Left ventricle myocardium inferior (tissue), 1 donor: Measurements from ENCODE around the gene ARFGAP3. TPM values are rescaled to one million over a fixed set of nuclear protein-coding genes. Genes with fewer than 3 reads are reported as not detected.
"Not testable (repeated sequence)": the region's sequence is repeated elsewhere in the genome, so short reads cannot be mapped to it uniquely, and the experiment has no call there.

Experiments
- DNase-seq: peaks from one replicate; pipeline ENCODE4 v3.0.0-alpha.2; 2020
- H3K27ac ChIP-seq: fragments of 200-600 bp; replicated peaks from 2 replicates; pipeline ENCODE4 v1.8.0; 2021
- H3K27me3 ChIP-seq: fragments of 200-600 bp; 2 replicates; pipeline ENCODE4 v1.8.0; 2021; ENCODE audit warnings: low read depth
- H3K36me3 ChIP-seq: fragments of 200-600 bp; 2 replicates; pipeline ENCODE4 v1.8.0; 2021
- H3K4me1 ChIP-seq: fragments of 200-600 bp; 2 replicates; pipeline ENCODE4 v1.8.0; 2021
- H3K4me3 ChIP-seq: fragments of 200-600 bp; 2 replicates; pipeline ENCODE4 v1.8.0; 2021; ENCODE audit warnings: mild to moderate bottlenecking, moderate library complexity
- H3K9me3 ChIP-seq: fragments of 200-600 bp; replicated peaks from 2 replicates; pipeline ENCODE4 v1.8.0; 2021
- intact Hi-C: fragments of 100-400 bp; cut with micrococcal nuclease; formaldehyde crosslinking; loops from one replicate; pipeline ENCODE4 v1.11.0; 2022
- total RNA-seq: library from RNA; stranded (reverse); fragmentation: NEBNext Ultra II Directional; extraction: Animal tissue kit (Norgen Biotek cat#: 25700); gene quantifications from one replicate; pipeline ENCODE4 v1.2.1, GENCODE V29; 2021
- TF ChIP-seq, protein P1 (sequence below): fragments of 200-600 bp; IDR thresholded peaks from 2 replicates; pipeline ENCODE4 v1.8.0; 2021; ENCODE audit warnings: antibody characterized with exemption, mild to moderate bottlenecking, borderline replicate concordance
- donor health status: DM: no; HTN: yes; CAD: no; lungs with severe emphysema.

The ARFGAP3 gene
- total RNA-seq, 1 donor from 2014 or later: 26.9 TPM

DNA sequence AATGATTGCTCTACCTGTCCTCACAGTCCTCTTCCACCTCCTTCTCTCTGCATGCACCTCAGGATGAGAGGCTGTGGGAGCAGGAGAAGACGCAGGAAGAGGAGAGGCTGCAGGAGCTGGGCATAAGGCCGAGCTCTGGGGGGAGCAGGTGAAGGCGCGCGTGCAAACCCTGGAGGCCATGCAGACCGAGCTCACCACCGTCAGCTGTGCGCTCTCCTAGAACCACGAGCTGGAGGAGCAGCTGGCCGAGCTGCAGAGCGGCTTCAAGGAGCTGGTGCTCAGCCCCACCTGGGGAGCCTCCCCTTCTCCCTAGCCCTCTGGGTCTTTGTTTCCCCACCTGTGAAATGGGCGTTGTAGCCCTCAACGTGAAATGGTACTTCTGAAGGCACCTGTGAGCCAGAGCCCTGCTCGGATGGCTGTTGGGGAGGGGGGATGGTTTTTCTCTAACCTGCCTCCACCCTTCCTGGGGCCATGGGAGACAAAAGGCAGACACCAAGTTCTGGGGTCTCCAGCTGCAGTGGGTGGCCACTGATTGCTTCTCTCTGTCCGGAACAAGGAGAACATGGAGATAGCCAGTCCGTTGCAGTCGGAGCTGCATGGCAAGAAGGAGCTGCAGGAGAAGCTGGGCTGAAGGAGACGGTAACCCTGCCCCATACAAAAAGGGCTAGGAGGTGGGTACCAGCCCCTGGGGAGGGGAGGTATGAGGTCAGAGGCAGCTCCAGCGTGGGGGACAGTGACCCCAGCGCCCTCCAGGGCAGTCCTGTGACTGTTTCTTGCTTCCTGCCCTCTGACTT is 71.2 kb downstream of the ARFGAP3 start:
- TF ChIP-seq, protein P1, sequence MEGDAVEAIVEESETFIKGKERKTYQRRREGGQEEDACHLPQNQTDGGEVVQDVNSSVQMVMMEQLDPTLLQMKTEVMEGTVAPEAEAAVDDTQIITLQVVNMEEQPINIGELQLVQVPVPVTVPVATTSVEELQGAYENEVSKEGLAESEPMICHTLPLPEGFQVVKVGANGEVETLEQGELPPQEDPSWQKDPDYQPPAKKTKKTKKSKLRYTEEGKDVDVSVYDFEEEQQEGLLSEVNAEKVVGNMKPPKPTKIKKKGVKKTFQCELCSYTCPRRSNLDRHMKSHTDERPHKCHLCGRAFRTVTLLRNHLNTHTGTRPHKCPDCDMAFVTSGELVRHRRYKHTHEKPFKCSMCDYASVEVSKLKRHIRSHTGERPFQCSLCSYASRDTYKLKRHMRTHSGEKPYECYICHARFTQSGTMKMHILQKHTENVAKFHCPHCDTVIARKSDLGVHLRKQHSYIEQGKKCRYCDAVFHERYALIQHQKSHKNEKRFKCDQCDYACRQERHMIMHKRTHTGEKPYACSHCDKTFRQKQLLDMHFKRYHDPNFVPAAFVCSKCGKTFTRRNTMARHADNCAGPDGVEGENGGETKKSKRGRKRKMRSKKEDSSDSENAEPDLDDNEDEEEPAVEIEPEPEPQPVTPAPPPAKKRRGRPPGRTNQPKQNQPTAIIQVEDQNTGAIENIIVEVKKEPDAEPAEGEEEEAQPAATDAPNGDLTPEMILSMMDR: no peak
- H3K4me1 ChIP-seq: no peaks in the 10 kb centered on the region
- H3K27ac ChIP-seq: no peak overlapping the region
- no peak overlapping the region for H3K4me3 ChIP-seq
- intact Hi-C loops: no loop called here
- H3K27me3 ChIP-seq: no peaks in the 10 kb centered on the region
- H3K9me3 ChIP-seq: no peaks in the 10 kb centered on the region
- no peak for DNase-seq
- H3K36me3 ChIP-seq: no peaks in the 10 kb centered on the region

DNA sequence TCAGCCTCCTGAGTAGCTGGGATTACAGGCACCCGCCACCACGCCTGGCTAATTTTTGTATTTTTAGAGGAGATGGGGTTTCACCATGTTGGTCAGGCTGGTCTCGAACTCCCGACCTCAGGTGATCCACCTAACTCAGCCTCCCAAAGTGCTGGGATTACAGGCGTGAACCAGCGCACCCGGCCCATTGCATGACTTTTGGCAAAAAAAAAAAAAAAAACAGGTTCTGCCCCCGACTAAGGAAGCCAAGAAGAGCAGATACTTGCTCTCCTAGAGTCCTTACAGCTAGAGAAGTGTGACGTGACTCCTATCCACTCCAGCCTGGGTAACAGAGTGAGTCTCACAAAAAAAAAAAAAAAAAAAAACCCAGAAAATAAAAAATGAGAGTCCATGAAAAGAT is 74.8 kb downstream of the ARFGAP3 start:
- DNase-seq, H3K9me3 ChIP-seq, H3K27ac ChIP-seq, H3K36me3 ChIP-seq, H3K27me3 ChIP-seq, H3K4me3 ChIP-seq, intact Hi-C loops, H3K4me1 ChIP-seq: not testable (repeated sequence)

DNA sequence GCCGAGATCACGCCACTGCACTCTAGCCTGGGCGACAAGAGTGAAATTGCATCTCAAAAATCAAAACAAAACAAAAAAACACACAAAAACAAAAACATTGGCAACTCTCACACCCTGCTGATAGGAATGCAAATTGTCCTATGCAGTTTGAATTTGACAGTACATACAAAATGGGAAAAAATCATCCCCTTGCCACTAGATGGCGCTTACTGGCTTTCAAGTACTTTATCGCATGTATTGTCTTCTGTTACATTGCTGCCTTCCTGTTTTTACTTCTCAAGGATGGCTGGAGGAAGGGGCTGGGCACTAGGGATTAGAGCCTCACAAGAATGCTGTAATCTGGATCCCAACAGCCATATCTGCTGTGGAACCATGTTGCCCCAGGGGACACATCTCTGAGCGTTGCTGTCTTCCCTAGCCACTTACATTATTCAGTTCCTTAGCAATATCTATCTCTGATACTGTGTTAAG is 77.0 kb downstream of the ARFGAP3 start:
- intact Hi-C loops: no loop called here
- Histone ChIP-seq H3K27ac (peak overlapping the region; percentile 51), H3K27me3 (no peaks in the 10 kb centered on the region), H3K36me3 (no peaks in the 10 kb centered on the region), H3K9me3 (no peaks in the 10 kb centered on the region), H3K4me3 (no peak overlapping the region), H3K4me1 (peaks cover 14% of the 10 kb centered on the region)
- TF ChIP-seq, protein P1: peak; percentile 87
- no peak for DNase-seq

DNA sequence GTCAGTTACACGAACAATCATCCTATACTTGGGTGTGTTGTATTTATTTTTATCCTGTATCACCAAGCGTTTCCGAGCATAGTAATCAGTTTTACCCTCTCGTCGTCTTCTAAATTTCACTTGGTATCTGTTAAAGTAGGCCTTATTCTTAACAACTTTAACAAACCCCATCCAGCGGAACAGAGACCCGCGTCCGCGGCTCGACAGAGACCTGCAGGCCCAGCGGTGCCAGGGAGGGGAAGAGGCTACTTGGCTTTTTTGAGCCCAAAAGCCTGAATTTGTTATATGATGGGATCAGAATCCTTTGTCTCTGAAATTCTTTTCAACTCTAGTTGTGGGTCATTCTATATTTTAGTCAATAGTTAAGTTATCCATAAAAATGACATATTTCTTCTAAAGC is 79.9 kb downstream of the ARFGAP3 start:
- intact Hi-C loops: no loop called here
- H3K9me3 ChIP-seq: no peaks in the 10 kb centered on the region

DNA sequence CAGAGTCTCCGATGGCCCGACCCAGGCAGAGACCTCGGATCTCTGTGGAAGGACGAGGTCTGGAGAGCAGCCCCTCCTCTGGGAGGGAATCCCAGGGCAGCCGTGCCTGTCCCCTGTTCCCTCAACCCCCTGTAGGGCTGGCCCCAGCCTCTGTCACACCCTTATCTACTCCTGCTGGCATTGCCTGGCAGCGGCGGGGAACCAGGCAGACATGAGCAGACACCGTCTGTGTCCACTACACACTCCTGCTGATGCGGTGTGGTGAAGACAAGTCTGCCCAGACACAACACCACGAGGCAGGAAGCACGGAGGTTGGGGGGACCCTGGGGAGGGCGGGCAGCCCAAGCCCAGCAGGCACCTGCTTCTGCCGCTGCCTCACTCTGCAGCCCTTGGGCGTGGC is 83.9 kb downstream of the ARFGAP3 start:
- TF ChIP-seq, protein P1: no peak
- Histone ChIP-seq H3K4me3 (no peak overlapping the region), H3K36me3 (no peaks in the 10 kb centered on the region), H3K4me1 (peaks cover 33% of the 10 kb centered on the region), H3K27me3 (no peaks in the 10 kb centered on the region), H3K27ac (peak overlapping the region; percentile 64), H3K9me3 (no peaks in the 10 kb centered on the region)
- intact Hi-C loops: no loop called here
- no peak for DNase-seq

More for the DNA sequence above, 79.9 kb downstream of the ARFGAP3 start:
- no peak for DNase-seq
- no peak overlapping the region for H3K27ac ChIP-seq
- no peak overlapping the region for H3K4me3 ChIP-seq
- TF ChIP-seq, protein P1: no peak
- H3K27me3 ChIP-seq: no peaks in the 10 kb centered on the region
- peaks cover 26% of the 10 kb centered on the region for H3K4me1 ChIP-seq
- no peaks in the 10 kb centered on the region for H3K36me3 ChIP-seq

DNA sequence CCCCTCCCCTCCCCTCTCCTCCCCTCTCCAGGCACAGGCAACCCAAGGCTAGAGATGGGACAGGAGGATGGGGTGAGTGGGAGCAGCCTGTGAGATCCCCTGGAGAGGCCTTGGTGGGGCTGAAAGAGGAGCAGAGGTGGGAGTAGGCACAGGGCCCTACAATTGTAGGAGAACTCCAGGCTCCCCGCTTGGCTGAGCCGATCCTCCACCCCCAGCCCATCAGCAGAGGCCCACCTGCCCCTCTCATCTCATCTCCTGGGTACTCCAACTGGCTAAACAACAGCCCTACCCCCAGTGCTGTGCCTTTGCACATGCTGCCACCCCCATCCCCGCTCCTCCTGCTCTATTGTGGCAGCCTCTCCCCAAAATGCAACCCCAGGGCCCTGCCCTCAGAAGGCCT is 84.4 kb downstream of the ARFGAP3 start:
- TF ChIP-seq, protein P1: no peak
- Histone ChIP-seq H3K36me3 (no peaks in the 10 kb centered on the region), H3K27me3 (no peaks in the 10 kb centered on the region), H3K4me3 (no peak overlapping the region), H3K27ac (peak overlapping the region; percentile 64), H3K4me1 (peaks cover 33% of the 10 kb centered on the region), H3K9me3 (no peaks in the 10 kb centered on the region)
- intact Hi-C loops: no loop called here
- no peak for DNase-seq
